ENCODE data around the gene ATP11A. TPM values are rescaled to one million over a fixed set of nuclear protein-coding genes. Genes with fewer than 3 reads are reported as not detected.

Gene ATP11A
- total RNA-seq, 1 donor from 2014 or later = 191 TPM

DNA sequence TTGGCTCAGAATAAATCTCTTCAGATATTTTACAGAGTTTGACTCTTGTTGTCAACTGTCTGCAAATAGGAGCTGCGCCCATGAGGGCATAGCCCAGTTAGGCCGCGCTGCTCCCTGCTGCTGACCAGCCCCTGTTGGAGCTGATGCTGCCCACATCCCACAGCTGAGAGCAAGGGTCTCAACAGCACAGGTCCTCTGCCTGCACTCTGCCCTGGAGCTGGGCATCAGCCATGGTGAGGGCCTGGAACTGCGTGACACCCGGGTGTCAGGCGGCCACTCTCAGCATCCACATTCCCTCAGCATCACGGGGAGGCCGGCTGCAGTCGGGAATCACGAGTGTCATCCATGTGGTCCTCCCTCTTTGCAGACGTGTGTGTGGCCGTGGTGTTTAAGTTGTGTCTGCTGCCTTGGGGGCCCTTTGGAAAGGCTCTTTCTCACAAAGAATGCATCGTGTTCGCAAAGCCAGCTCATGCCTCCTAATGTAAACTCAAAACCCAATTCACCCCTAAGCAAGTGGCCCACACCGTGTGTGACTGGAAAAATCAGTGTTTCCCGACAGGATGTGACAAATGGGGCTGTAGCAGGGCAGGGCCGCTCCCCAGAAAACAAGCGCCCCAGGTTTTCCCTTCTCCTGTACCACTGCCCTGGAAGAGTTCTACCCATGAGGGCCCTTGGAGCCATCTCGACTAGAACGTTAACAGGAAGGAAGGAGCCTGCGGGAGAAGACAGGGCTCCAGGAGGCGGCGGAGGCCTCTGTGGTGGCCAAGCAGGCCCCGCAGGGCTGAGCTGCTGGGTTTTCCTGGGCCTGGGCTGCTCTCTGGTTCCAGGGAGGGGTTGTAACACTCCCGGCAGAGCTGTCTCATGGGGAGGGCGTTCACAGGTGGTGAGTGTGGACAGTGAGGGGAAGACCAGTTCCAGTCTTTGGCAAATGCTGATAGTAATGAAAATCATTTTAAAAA lies 20.3 kb downstream of the ATP11A start:
- no peak for DNase-seq (ENCODE audit: low spot score)

GRCh38 chr13:112710855-112711527 lies 21.2 kb downstream of the ATP11A start:
- no peak for DNase-seq (ENCODE audit: low spot score)

DNA sequence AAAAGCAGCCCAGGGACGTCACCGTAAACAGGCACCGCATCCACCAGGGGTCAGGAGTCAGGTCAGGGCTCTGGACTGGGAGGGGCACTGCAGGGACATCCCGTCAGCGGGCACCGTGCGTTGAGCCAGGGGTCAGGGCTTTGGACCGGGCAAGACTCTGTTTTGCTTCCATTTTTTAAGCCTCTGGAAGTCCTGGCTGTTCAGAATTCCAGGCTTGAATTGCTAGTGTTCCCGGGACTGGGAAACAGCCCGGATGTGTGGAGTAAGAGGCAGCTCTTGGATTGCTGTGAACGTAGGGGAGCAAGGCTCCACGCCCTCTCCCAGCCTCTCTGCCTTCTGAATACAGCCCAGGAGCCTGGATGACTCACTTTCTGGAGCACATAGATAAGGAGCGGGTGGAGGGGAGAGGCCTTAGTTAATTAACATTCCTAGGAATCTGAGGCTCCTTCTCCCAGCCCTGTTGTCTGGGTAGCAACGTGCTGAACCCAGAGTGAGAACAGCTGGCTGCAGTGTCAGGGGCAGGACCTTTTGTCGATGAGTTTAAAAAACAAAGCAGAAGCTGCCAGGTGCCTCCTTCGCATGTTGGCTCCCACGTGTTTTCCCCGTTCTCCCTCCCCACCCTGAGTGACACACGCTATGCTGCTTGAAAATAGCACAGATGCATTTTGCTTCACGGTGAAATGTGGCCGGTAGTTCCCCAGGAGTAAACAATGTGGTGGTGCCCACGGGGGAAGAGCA lies 21.9 kb downstream of the ATP11A start:
- peak; percentile 92 for DNase-seq (ENCODE audit: low spot score)

- no peak for DNase-seq (ENCODE audit: low spot score)
These were observed 22.8 kb downstream of the ATP11A start for GRCh38 chr13:112712451-112713207.

GRCh38 chr13:112713517-112714253 lies 23.8 kb downstream of the ATP11A start:
- DNase-seq (ENCODE audit: low spot score) = no peak

DNA sequence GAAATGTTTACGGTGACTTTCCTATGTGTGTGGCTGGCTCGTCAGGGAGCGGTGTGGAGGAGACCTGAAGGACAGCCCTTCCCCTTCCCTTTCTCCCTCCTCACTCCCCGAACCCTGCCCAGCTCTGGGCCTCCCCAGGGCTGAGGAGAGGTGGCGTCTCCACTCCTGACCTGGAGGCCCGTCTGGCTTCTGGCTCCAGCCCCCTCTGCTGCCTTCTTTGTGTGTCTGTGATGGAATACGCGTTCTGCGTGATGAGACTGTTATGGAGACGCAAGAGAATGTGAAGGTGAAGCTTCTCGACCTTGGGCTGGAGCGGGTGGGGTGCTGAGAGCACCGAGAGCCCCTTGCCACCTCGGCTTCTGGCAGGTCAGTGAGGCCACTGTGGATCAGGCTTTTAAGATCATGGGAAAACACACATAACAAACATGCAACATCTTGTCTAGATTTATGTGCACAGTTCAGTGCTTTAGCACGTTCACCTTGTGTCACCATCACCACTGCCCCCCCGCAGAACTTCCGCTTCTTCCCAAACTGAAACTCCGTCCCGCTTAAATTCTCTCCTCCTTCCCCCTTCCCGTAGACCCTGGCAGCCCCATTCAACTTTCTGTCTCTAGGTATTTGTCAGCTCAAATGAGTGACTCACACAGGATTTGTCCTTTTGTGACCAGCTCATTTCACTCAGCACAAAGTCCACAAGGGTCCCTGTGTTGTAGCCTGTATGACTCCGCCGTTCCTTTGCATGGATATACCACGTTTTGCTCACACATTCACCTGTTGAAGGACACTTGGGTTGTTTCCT lies 24.7 kb downstream of the ATP11A start:
- no peak for DNase-seq (ENCODE audit: low spot score)

DNA sequence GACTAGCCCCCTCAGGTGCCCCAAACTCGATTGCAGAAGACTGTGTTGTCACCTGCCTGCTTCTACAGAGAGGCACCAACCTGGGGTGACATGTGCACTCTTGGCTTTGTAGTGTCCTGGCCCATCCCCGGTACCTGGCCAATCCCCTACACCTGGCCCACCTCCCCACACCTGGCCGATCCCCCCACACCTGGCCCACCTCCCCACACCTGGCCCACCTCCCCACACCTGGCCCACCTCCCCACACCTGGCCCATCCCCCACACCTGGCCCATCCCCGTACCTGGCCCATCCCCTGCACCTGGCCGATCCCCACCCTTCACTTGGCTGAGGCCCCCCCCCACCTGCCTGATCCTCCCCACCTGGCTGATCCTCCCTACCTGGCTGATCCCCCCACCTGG lies 25.4 kb downstream of the ATP11A start:
- DNase-seq (ENCODE audit: low spot score) = no peak

- no peak for DNase-seq (ENCODE audit: low spot score)
These were observed 26.1 kb downstream of the ATP11A start for GRCh38 chr13:112715715-112716460.

GRCh38 chr13:112716461-112716820 lies 26.6 kb downstream of the ATP11A start:
- no peak for DNase-seq (ENCODE audit: low spot score)

- no peak for DNase-seq (ENCODE audit: low spot score)
These were observed 27.1 kb downstream of the ATP11A start for GRCh38 chr13:112716841-112717520.

GRCh38 chr13:112718318-112718717 lies 28.5 kb downstream of the ATP11A start:
- no peak for DNase-seq (ENCODE audit: low spot score)

DNA sequence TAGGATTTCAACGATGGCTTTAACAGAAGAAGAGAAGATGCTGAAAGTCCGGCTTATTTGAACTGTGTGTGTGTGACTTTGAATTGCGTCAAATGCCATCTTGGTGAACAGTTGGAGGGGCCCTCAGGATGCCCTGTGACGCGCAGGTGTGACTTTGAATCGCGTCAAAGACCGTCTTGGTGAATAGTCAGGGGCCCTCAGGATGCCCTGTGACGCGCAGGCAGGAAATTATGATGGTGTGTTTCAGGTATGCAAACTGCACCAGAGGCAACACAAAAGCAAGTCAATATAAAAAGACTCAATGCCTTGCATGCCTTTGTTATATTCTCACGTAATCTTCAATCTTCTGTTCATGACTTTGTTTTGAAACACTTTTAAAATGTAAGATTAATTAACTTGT lies 29.2 kb downstream of the ATP11A start:
- no peak for DNase-seq (ENCODE audit: low spot score)

DNA sequence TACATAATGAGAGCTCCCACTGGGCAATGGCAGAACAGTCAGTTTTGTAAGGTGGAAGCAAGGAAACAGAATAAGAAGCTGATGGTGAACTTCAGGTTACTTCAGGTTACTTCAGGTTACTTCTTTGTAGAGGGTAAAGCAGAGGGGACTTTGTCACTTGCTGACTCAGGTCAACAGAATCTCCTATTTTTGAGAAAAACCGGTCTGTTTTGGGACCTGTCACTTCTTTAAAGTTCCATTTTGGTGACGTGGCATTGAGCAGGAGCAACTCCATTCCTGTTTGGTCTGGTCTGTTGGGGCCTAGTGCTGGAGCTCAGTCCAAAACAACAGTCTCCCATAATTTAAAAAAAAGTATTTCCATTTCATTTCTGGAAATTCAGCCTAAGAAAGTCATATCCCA lies 29.7 kb downstream of the ATP11A start:
- DNase-seq (ENCODE audit: low spot score) = no peak

- no peak for DNase-seq (ENCODE audit: low spot score)
These were observed 30.4 kb downstream of the ATP11A start for GRCh38 chr13:112720251-112720650.

- no peak for DNase-seq (ENCODE audit: low spot score)
These were observed 31.0 kb downstream of the ATP11A start for GRCh38 chr13:112720814-112721197.

- DNase-seq (ENCODE audit: low spot score) = no peak
These were observed 31.6 kb downstream of the ATP11A start for GRCh38 chr13:112721198-112722104.

- DNase-seq (ENCODE audit: low spot score) = peak; percentile 88
These were observed 32.8 kb downstream of the ATP11A start for GRCh38 chr13:112722433-112723263.
